Heart right ventricle (tissue), 16 donors: ENCODE results near the gene TECPR1. TPM values are rescaled to one million over a fixed set of nuclear protein-coding genes. Genes with fewer than 3 reads are reported as not detected.

Source experiments
- ATAC-seq, 8 donors: fragments of 200-7000 bp; cut with Tn5 transposase; one replicate each; pipeline ENCODE4 v1.9.1; 2020; ENCODE audit warnings: mild to moderate bottlenecking in 8 of 8, moderate library complexity in 8 of 8, moderate number of reproducible peaks in 1 of 8
- DNase-seq, 2 donors: peaks; one replicate each; pipeline ENCODE4 v3.0.0-alpha.2; 2020
- H3K27ac ChIP-seq, 10 donors: fragments of 200-600 bp; sonication (generic) in 2 of 10; one replicate each; pipeline versions ENCODE4 v1.5.0 to v1.8.0; 2020 to 2022; ENCODE audit warnings: mild to moderate bottlenecking in 3 of 10
- H3K27me3 ChIP-seq, 7 donors: fragments of 200-600 bp; one replicate each; pipeline ENCODE4 v1.8.0; 2021 to 2022; ENCODE audit warnings: mild to moderate bottlenecking in 2 of 7
- H3K36me3 ChIP-seq, 9 donors: fragments of 200-600 bp; sonication (generic) in 1 of 9; one replicate each; pipeline versions ENCODE4 v1.5.0 to v1.8.0; 2020 to 2022; ENCODE audit warnings: mild to moderate bottlenecking in 2 of 9
- H3K4me1 ChIP-seq, 9 donors: fragments of 200-600 bp; sonication (generic) in 1 of 9; one replicate each; pipeline versions ENCODE4 v1.5.0 to v1.8.0; 2020 to 2022; ENCODE audit warnings: mild to moderate bottlenecking in 4 of 9
- H3K4me3 ChIP-seq, 10 donors: fragments of 200-600 bp; sonication (generic) in 2 of 10; one replicate each; pipeline versions ENCODE4 v1.5.0 to v1.8.0; 2020 to 2022; ENCODE audit warnings: mild to moderate bottlenecking in 7 of 10, moderate library complexity in 2 of 10
- H3K9me3 ChIP-seq, 11 donors: fragments of 200-600 bp in 10 of 11; sonication (generic) in 2 of 11; one replicate each; pipeline versions ENCODE4 v1.5.0 to v1.8.0; 2013 to 2022; ENCODE audit warnings: mild to moderate bottlenecking in 2 of 11, control low read depth in 1 of 11, moderate library complexity in 1 of 11
- CTCF ChIP-seq, 9 donors: fragments of 200-600 bp; sonication (generic) in 2 of 9; IDR thresholded peaks; one replicate each; pipeline versions ENCODE4 v1.5.0 to v1.8.0; 2021 to 2022; ENCODE audit warnings: antibody characterized with exemption in 9 of 9, mild to moderate bottlenecking in 5 of 9, moderate library complexity in 1 of 9
- WGBS, 2 donors: extraction: QIAGEN DNeasy Blood & Tissue Kit; methylation state at CpG; one replicate each; pipeline ENCODE4 v1.1.7; 2013; ENCODE audit warnings: inconsistent platforms in 1 of 2; 5-methylcytosine and 5-hydroxymethylcytosine counted together
- intact Hi-C, 10 donors: fragments of 100-400 bp; cut with DNase I; formaldehyde crosslinking; loops; one replicate each; pipeline versions ENCODE4 v1.11.1 to v1.14.2; 2022
- polyA plus RNA-seq, 2 donors: library from polyadenylated mRNA; stranded (reverse); fragments of 200-250 nt; gene quantifications; one replicate each; pipeline ENCODE4 v1.2.3, GENCODE V29; 2013
- total RNA-seq, 10 donors: library from RNA; stranded (reverse); fragmentation: NEBNext Ultra II Directional in 3 of 10; extraction: Animal tissue kit (Norgen Biotek cat#: 25700) in 3 of 10; gene quantifications; one replicate each; pipeline versions ENCODE4 v1.2.1 to v1.2.4, GENCODE V29; 2021 to 2023
- donor health status: Arrhythmogenic right ventricular cardiomyopathy.
- donor health status: ischemic (EF 13 %, LVEDD 7.1; RV severe dilation, severe dysfunction).
- donor health status: healthy with polysubstance abuse.
- donor health status: DM: no; HTN: yes; CAD: no.
- donor health status: DM: no; HTN: no; CAD: no.
- donor health status: ischemic (EF 25% LVEDD 6.9; RV normal size, moderate dysfunction).
- donor health status: ischemic (EF 25% LVEDD 5.7; RV mildly dilated, moderate dysfunction).
- donor health status: healthy.
- donor health status: DM: yes; HTN: yes; CAD: no.
- donor health status: Ischemic cardiomyopathy.
- donor health status: ischemic (EF 35%, LVEDD 5.7; RV mildly dilated, moderate dysfunction).
- donor health status: nonischemic (EF 11% LVEDD 7.7; RV severe dilation, severe dysfunction).
- donor health status: DM: yes; HTN: yes; CAD: no.
- donor health status: PGD.
- donor health status: ischemic (EF 29% LVEDD 5.4; RV normal size, mild dysfunction).
- donor health status: nonischemic (EF 23%, LVEDD 6.1; RV moderate dilation, normal function).

Gene TECPR1
- total and polyA plus RNA-seq, 12 donors = 12.8 to 23.8 (median 15.4) TPM

- intact Hi-C loops = loop anchor here in 1 of 10 donors (10.0 kb wide), 1 partner anchor 206 kb away; no protein-coding TSS in a partner anchor
Measured at GRCh38 chr7:98230746-98231471, 21.1 kb downstream of the TECPR1 start.

GRCh38 chr7:98229991-98230745 is 21.9 kb downstream of the TECPR1 start:
- Histone ChIP-seq H3K4me3 (no peak overlapping the region), H3K27ac (no peak overlapping the region), H3K27me3 (no peaks in the 10 kb centered on the region), H3K4me1 (no peaks in the 10 kb centered on the region), H3K36me3 (peaks cover 0 to 94% (median 29%) of the 10 kb centered on the region in 9 donors), H3K9me3 (no peaks in the 10 kb centered on the region)
- no peak for TF ChIP-seq CTCF (IDR thresholded peaks at IDR 0.05)
- 88 to 91% methylated on average over 17 of the region's 17 CpGs for WGBS, 2 donors
- no peak for DNase-seq
- ATAC-seq = no peak
- intact Hi-C loops = loop anchor here in 1 of 10 donors (10.0 kb wide), 1 partner anchor 205 kb away; no protein-coding TSS in a partner anchor

More at GRCh38 chr7:98230746-98231471, 21.1 kb downstream of the TECPR1 start:
- H3K9me3 ChIP-seq = no peaks in the 10 kb centered on the region
- peaks cover 0 to 94% (median 25%) of the 10 kb centered on the region in 9 donors for H3K36me3 ChIP-seq
- DNase-seq (no peak), ATAC-seq (no peak)
- no peak overlapping the region for H3K27ac ChIP-seq
- WGBS, 2 donors = 97% methylated on average over 30 of the region's 30 CpGs
- H3K27me3 ChIP-seq = no peaks in the 10 kb centered on the region
- no peak overlapping the region for H3K4me3 ChIP-seq
- no peaks in the 10 kb centered on the region for H3K4me1 ChIP-seq
- TF ChIP-seq CTCF (IDR thresholded peaks at IDR 0.05) = no peak

- no peak overlapping the region for H3K27ac ChIP-seq
- no peaks in the 10 kb centered on the region for H3K4me1 ChIP-seq
- H3K9me3 ChIP-seq = no peaks in the 10 kb centered on the region
- no peak for TF ChIP-seq CTCF (IDR thresholded peaks at IDR 0.05)
- H3K4me3 ChIP-seq = no peak overlapping the region
- intact Hi-C loops = no loop called here
- DNase-seq (no peak), ATAC-seq (no peak)
- WGBS, 2 donors = 87 to 89% methylated on average over 11 of the region's 11 CpGs
- H3K36me3 ChIP-seq = peaks cover 0 to 94% (median 29%) of the 10 kb centered on the region in 9 donors
- H3K27me3 ChIP-seq = no peaks in the 10 kb centered on the region
Measured at GRCh38 chr7:98229441-98229840, 22.6 kb downstream of the TECPR1 start.

GRCh38 chr7:98228801-98229200 is 23.2 kb downstream of the TECPR1 start:
- Histone ChIP-seq H3K27me3 (no peaks in the 10 kb centered on the region), H3K9me3 (no peaks in the 10 kb centered on the region), H3K4me1 (no peaks in the 10 kb centered on the region), H3K27ac (no peak overlapping the region), H3K36me3 (peaks cover 0 to 93% (median 29%) of the 10 kb centered on the region in 9 donors), H3K4me3 (no peak overlapping the region)
- ATAC-seq (no peak), DNase-seq (no peak)
- intact Hi-C loops = no loop called here
- 89 to 93% methylated on average over 16 of the region's 16 CpGs for whole genome bisulfite sequencing, 2 donors
- no peak for TF ChIP-seq CTCF (IDR thresholded peaks at IDR 0.05)
